ENCODE data around the gene MAP1A. TPM values are rescaled to one million over a fixed set of nuclear protein-coding genes. Genes with fewer than 3 reads are reported as not detected.

The MAP1A gene
- polyA plus RNA-seq (ENCODE audit: insufficient read length in 3 of 3), result 1 to 10 TPM; 6.6 to 10.0 (median 7.8) TPM
- long read RNA-seq, donor 1, result 0 reads
- long read RNA-seq, donor 2, result 0 reads
- long read RNA-seq, donor 3, result 0 reads
- long read RNA-seq, donor 4, result 0 reads
- long read RNA-seq, donor 5, result 0 reads
- long read RNA-seq, donor 6, result 0 reads
- long read RNA-seq, donor 7, result 0 reads
- long read RNA-seq, donor 8, result 0 reads
- long read RNA-seq, donor 9, result 0 reads
- long read RNA-seq, donor 10, result 0 reads
- long read RNA-seq, donor 11, result 0 reads
- long read RNA-seq, donor 12, result 0 reads
- long read RNA-seq, donor 13, result 0 reads
- long read RNA-seq, donor 14, result 0 reads
- long read RNA-seq, donor 15, result 0 reads
- long read RNA-seq, donor 16, result 0 reads

DNA sequence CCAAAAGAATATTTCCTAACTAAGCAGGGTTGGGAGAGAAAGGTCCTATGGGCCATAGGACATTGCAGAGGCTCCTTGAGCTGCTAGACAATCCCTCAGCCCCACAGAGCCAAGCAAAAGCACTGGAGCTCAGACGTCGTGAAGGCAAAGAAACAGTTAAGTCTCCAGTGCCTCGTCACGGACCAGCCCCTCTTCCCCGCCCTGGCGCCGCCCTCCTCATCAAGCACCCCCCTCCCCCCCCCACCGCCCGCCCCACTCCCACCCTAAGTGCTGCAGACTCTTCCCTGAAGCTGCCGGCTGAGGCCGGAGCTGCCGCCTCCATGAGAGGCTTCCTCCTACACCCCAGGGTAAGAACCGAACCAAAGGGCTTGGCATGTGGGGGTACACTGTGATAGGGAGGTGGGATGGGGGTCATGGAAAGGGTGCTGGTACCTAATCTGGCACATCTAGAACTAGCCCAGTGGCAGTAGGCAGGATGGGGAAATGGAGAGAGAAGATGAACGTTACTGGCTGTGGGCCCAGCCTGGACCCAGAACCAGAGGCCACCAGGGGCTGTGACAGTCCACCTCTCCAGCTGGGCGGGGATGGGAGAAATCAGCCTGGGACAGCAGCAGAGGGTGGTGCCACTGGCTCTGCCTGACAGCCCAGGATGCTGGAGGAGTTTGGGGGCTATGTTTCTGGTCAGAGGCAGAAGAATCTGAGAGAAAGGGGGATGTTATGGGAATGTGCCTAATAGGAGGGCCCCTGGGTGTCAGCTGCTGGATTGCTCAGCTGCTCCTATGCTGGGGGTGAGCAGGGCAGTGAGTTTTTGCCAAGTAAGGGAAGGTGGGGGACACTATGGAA is at the start of gene MAP1A:
MAP1A (plus strand) TSS at position 255 of the 843 bp plus-strand sequence. CDS start 3,866 bp downstream, outside the sequence.
- peak in 2 of 11 donors; percentile 52 to 56 for DNase-seq (ENCODE audit: extremely low read depth in 1 of 11, low read depth in 9 of 11, low spot score in 4 of 11)

- DNase-seq (ENCODE audit: extremely low read depth in 1 of 11, low read depth in 9 of 11, low spot score in 4 of 11), result no peak
Measured at GRCh38 chr15:43469867-43470266, 47.5 kb upstream of the MAP1A start.

DNA sequence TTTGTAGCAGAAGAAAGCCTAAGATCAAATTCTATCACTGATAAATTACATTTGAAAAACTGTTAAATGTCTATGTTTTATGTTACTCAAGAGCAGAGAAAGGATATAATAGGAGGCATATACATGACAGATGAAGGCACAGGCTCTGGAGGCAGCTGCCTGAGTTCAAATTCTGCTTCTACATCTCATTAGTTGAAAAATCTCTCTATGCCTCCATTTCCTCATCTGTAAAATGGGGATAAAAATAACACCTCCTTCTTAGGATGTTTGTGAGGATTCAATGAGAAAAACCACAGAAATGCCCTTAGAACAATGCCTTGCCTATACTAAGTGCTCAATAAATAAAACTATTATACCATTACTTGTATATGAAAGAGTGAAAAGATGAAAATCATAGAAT is 45.4 kb upstream of the MAP1A start:
- DNase-seq (ENCODE audit: extremely low read depth in 1 of 11, low read depth in 9 of 11, low spot score in 4 of 11), result no peak

DNA sequence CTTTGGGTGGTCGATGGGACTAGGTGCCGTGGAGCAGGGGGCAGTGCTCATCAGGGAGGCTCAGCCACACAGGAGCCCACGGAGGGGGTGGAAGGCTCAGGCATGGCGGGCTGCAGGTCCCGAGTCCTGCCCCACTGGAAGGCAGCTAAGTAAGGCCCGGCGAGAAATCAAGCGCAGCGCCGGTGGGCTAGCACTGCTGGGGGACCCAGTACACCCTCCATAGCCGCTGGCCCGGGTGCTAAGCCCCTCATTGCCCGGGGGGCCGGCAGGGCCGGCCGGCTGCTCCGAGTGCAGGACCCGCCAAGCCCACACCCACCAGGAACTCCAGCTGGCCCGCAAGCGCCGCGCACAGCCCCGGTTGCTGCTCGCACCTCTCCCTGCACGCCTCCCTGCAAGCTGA is 43.5 kb upstream of the MAP1A start:
- no peak for DNase-seq (ENCODE audit: extremely low read depth in 1 of 11, low read depth in 9 of 11, low spot score in 4 of 11)

DNA sequence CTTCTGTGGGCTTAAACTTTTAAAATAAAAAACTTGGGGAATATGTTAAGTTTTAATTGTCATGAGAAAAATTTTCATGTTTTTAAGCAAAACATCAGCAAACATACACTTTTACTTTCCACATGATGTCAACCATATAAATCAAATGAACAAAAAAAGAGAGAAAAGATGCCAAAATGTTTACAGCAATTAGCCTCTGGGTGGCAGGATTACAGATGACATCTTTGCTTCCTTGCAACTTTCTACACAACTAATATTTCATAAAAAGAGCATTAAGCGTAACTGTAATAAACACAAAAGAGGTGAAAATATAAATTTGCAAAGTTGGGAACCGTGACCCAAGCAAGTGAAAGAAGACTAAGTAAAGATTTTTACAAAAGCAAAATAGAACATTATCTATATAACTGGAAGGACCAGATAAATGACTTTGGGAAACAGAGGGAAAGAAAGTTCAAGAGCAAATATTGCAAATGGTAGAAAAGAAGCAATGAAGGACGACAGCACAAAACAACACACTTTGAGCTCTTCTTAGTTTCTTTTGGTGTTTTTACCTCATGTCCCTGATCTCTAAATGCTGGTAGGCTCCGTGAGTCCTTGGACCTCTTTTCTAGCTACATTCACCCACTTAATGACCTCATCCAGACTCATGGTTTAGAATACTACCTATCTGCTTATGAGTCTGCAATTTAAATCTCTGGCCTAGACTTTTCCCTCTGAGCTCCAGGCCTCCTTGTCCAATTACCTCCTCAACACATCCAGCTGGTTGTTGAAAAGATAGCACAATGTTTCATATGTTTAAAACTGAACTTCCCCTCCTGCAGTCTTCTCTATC is 33.9 kb upstream of the MAP1A start:
- DNase-seq (ENCODE audit: extremely low read depth in 1 of 11, low read depth in 9 of 11, low spot score in 4 of 11), result no peak

GRCh38 chr15:43484455-43484854 is 33.0 kb upstream of the MAP1A start:
- DNase-seq (ENCODE audit: extremely low read depth in 1 of 11, low read depth in 9 of 11, low spot score in 4 of 11), result no peak

DNA sequence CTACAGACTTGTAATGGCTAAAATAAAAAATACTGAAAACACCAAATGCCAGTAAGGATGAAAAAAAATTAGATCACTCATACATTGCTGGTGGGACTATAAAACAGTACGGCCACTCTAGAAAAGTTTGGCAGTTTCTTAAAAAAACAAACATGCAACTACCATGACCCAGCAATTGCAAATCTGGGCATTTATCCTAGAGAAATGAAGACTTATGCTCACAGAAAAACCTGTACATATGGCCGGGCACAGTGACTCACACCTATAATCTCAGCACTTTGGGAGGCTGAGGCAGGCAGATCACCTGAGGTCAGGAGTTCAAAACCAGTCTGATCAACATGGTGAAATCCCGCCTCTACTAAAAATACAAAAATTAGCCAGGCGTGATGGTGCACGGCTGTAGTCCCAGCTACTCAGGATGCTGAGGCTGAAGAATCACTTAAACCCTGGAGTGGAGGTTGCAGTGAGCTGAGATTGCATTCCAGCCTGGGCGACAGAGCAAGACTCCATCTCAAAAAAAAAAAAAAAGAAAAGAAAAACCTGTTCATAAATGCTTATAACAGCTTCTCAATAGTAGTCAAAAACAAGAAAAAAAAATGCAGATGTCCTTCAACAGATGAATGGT is 30.0 kb upstream of the MAP1A start:
- no peak for DNase-seq (ENCODE audit: extremely low read depth in 1 of 11, low read depth in 9 of 11, low spot score in 4 of 11)

GRCh38 chr15:43488790-43489189 is 28.6 kb upstream of the MAP1A start:
- no peak for DNase-seq (ENCODE audit: extremely low read depth in 1 of 11, low read depth in 9 of 11, low spot score in 4 of 11)

- no peak for DNase-seq (ENCODE audit: extremely low read depth in 1 of 11, low read depth in 9 of 11, low spot score in 4 of 11)
Measured at GRCh38 chr15:43489191-43489590, 28.2 kb upstream of the MAP1A start.

DNA sequence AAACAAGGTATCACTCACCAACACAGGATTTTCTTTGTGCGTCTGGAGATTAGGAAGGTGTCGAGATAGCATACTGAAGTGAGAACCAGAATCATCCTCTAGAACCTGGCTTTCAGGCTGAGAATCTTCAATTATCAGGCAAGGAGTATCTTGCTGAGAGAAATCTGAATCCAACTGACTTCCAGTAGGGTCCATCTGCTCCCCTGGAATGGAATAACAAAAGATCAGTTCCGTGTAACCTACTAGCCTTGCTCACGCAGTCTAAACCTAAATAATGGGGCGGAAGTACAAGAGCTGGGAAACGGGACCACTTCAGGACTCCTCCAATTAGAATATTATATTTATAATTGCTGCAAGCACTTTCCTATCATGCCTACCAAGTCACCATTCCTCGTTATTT is 25.1 kb upstream of the MAP1A start:
- DNase-seq (ENCODE audit: extremely low read depth in 1 of 11, low read depth in 9 of 11, low spot score in 4 of 11), result no peak

DNA sequence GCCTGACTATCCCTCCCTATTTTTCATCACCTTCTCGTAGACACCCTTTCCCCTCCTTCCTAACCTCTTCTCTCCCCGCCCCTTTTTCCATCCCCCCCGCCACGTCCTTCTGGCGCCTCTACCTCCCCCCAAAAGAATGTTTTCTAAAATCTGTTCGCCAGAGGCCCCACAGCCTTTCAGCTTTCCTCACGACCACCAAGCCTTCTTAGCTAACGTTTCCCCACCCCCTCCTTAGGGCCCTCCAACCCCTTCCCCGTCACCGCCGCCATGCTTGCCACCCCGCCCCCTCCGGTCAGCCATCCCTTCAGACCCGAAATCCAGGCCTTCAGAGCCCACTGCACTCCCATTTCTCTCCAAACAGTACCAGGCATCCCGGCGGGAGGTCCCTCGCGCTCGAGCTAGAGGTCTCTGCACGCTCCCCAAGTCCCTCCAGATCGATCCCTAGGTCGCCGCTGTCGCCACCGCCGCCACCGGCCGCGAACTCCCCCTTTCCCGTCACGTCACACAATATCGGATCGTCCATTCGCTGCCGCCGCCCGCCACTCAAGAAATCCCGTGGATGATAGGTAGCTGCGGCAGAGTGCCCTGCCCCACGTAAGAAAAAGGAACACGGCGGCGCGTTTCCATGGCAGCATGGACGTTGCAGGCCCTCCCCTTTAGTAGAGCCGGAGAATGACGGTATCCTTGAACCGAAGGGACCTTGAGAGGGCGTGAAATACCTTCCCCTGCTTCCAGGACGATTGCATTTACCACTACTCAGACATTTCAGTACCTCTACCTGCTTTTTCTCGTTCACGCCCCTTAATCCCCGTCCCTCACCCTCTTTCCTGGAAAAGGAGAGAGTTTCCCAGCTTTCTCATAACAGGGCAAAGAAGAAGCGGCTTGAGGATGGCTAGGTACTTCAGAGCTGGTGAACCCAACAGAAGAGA is 24.5 kb upstream of the MAP1A start, which contains the start of gene TP53BP1:
TP53BP1 (minus strand) TSS at position 484 of the 929 bp plus-strand sequence; CDS start at position 371, 113 bp downstream.
- DNase-seq (ENCODE audit: extremely low read depth in 1 of 11, low read depth in 9 of 11, low spot score in 4 of 11), result peak; percentile 74 to 96 (median 91)

GRCh38 chr15:43493703-43494472 is 23.5 kb upstream of the MAP1A start:
- DNase-seq (ENCODE audit: extremely low read depth in 1 of 11, low read depth in 9 of 11, low spot score in 4 of 11), result no peak

DNA sequence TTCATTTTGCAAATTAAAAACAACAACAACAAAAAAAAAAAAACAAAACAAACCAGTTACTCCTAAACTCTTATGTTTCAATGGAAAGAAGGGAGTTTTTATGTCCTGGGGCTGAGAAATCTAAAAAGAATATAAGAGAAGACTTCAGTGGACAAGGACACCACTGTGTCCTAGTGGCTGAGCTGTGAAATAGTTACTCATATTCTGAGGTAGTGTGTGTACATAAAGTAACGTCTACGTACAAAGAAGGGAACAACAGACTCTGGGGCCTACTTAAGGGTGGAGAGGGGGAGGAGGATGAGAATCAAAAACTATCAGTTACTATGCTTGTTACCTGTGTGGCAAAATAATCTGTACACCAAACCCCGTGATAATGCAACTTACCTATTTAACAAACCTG is 18.4 kb upstream of the MAP1A start:
- DNase-seq (ENCODE audit: extremely low read depth in 1 of 11, low read depth in 9 of 11, low spot score in 4 of 11), result no peak

GRCh38 chr15:43499635-43500034 is 17.8 kb upstream of the MAP1A start:
- no peak for DNase-seq (ENCODE audit: extremely low read depth in 1 of 11, low read depth in 9 of 11, low spot score in 4 of 11)

GRCh38 chr15:43505738-43506137 is 11.7 kb upstream of the MAP1A start:
- DNase-seq (ENCODE audit: extremely low read depth in 1 of 11, low read depth in 9 of 11, low spot score in 4 of 11), result peak in 2 of 11 donors; percentile 33 to 44

- DNase-seq (ENCODE audit: extremely low read depth in 1 of 11, low read depth in 9 of 11, low spot score in 4 of 11), result no peak
Measured at GRCh38 chr15:43508421-43508820, 9.0 kb upstream of the MAP1A start.

DNA sequence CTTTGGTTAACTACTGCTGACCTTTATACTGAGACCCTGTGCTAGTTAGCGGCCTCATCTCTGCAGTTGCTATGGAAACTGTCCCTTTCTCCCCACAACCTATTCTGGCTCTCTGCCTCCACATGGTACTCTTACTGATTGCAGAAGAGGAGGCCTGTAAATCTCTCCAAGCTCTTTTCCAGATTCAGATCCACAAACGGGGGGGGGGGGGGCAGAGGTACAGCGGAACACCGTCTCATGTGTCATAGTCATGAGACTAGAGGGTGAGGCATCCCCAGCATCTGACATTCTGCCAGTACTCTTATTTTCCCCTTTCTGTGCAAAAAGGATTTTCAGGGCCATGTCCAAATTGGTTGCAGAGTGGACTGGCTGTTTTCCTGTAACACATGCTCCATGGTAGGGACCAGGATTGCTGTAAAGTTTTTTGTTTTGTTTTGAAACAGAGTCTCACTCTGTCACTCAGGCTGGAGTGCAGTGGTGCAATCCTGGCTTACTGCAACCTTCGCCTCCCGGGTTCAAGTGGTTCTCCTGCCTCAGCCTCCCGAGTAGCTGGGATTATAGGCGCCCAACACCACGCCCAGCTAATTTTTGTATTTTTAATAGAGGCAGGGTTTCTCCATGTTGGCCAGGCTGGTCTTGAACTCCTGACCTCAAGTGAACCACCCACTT is 8.3 kb upstream of the MAP1A start:
- no peak for DNase-seq (ENCODE audit: extremely low read depth in 1 of 11, low read depth in 9 of 11, low spot score in 4 of 11)
